HG02798 (cell line): ENCODE measurements around the gene GMDS.
"Not testable (repeated sequence)": the region's sequence is repeated elsewhere in the genome, so short reads cannot be mapped to it uniquely, and the experiment has no call there.

Experiments used
- ATAC-seq: cut with Tn5 transposase; IDR thresholded peaks from one replicate; pipeline ENCODE4 v1.9.1; 2021; ENCODE audit warnings: mild to moderate bottlenecking; ENCODE audit not compliant: unreplicated experiment, poor library complexity

The GMDS gene

GRCh38 chr6:1709234-1709641 lies 536.2 kb downstream of the GMDS start:
- ATAC-seq: no peak

- ATAC-seq: no peak
These were observed 536.6 kb downstream of the GMDS start for GRCh38 chr6:1708820-1709219.

GRCh38 chr6:1708122-1708521 lies 537.3 kb downstream of the GMDS start:
- ATAC-seq: no peak

GRCh38 chr6:1705630-1706029 lies 539.8 kb downstream of the GMDS start:
- ATAC-seq: no peak

GRCh38 chr6:1705183-1705582 lies 540.2 kb downstream of the GMDS start:
- no peak for ATAC-seq

- no peak for ATAC-seq
These were observed 540.7 kb downstream of the GMDS start for GRCh38 chr6:1704711-1705110.

- no peak for ATAC-seq
These were observed 541.5 kb downstream of the GMDS start for GRCh38 chr6:1703923-1704322.

- no peak for ATAC-seq
These were observed 542.1 kb downstream of the GMDS start for GRCh38 chr6:1703091-1703855.

- no peak for ATAC-seq
These were observed 542.8 kb downstream of the GMDS start for GRCh38 chr6:1702580-1703051.

GRCh38 chr6:1701668-1702353 lies 543.6 kb downstream of the GMDS start:
- no peak for ATAC-seq

GRCh38 chr6:1700278-1700967 lies 545.0 kb downstream of the GMDS start:
- ATAC-seq: no peak

- ATAC-seq: no peak
These were observed 546.9 kb downstream of the GMDS start for GRCh38 chr6:1698527-1698926.

GRCh38 chr6:1697688-1698351 lies 547.6 kb downstream of the GMDS start:
- no peak for ATAC-seq

- no peak for ATAC-seq
These were observed 548.9 kb downstream of the GMDS start for GRCh38 chr6:1696463-1696850.

- ATAC-seq: no peak
These were observed 549.6 kb downstream of the GMDS start for GRCh38 chr6:1695546-1696462.

GRCh38 chr6:1691828-1692227 lies 553.6 kb downstream of the GMDS start:
- ATAC-seq: not testable (repeated sequence)

- not testable (repeated sequence) for ATAC-seq
These were observed 554.7 kb downstream of the GMDS start for GRCh38 chr6:1690656-1691055.

GRCh38 chr6:1689141-1689540 lies 556.3 kb downstream of the GMDS start:
- no peak for ATAC-seq

- no peak for ATAC-seq
These were observed 557.0 kb downstream of the GMDS start for GRCh38 chr6:1688396-1688795.

GRCh38 chr6:1687402-1687801 lies 558.0 kb downstream of the GMDS start:
- ATAC-seq: no peak
